Measurements from ENCODE around the gene PADI2. TPM values are rescaled to one million over a fixed set of nuclear protein-coding genes. Genes with fewer than 3 reads are reported as not detected.

Gene PADI2
- total and polyA plus RNA-seq, 2 donors (not counting 3 experiments of a cell fraction or from before 2014, with no cell fraction given): not detected

DNA sequence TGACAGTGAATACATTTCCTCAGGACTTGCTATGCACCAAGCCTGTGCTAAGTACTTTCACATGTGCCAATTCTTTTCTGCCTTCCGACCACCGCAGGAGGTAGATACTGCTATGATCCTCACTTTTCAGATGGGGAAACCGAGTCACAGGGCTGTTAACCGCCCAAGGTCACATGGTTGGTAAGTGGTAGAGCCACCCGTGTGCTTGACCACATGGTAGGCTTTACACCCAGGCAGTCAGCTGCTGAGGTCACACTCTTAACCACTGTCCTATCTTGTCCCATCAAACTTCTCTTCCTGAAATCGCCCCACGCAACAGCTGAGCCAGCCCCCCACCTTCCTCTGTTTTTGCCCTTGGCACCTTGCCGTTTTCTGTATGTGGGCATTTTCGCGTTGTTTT, 34.5 kb downstream of the PADI2 start:
- Histone ChIP-seq H3K9me3 (replicated peaks; ENCODE audit: control insufficient read depth, insufficient read depth, low read length) (no peaks in the 10 kb centered on the region), H3K4me3 (replicated peaks in 1 of 3; ENCODE audit: insufficient read depth in 1 of 3, low read depth in 1 of 3, low read length in 3 of 3) (no peak overlapping the region), H3K9ac (replicated peaks; ENCODE audit: extremely low read depth, insufficient read depth, low read length) (no peak overlapping the region), H3K36me3 (ENCODE audit: control insufficient read depth in 2 of 2, extremely low read depth in 1 of 2, insufficient read depth in 2 of 2, low read length in 2 of 2) (no peaks in the 10 kb centered on the region), H3K27ac (ENCODE audit: insufficient read depth, low read depth, low read length) (no peak overlapping the region), H3K79me2 (ENCODE audit: control insufficient read depth, insufficient read depth, low read length) (no peaks in the 10 kb centered on the region), H4K20me1 (replicated peaks; ENCODE audit: control insufficient read depth, extremely low read depth, insufficient read depth, low read length) (no peaks in the 10 kb centered on the region), H3K9me1 (replicated peaks; ENCODE audit: control insufficient read depth, extremely low read depth, insufficient read depth, low read length) (no peaks in the 10 kb centered on the region), H3K4me2 (ENCODE audit: insufficient read depth, low read length) (no peak overlapping the region), H3K4me1 (ENCODE audit: control insufficient read depth, extremely low read depth, insufficient read depth, low read length) (no peaks in the 10 kb centered on the region), H2AFZ (ENCODE audit: low read depth, low read length) (no peak overlapping the region), H3K27me3 (ENCODE audit: control insufficient read depth in 2 of 2, insufficient read depth in 2 of 2, low read length in 2 of 2) (no peaks in the 10 kb centered on the region)
- FAIRE-seq (no peak), DNase-seq (ENCODE audit: low read depth, low spot score) (no peak)
- CTCF ChIA-PET: no interaction called here
- POLR2A ChIA-PET: no interaction called here
- dilution Hi-C loops (cut with MboI; ENCODE audit: extremely low pct_ligation_motif_present, low sequenced_read_pairs): no loop called here
- intact Hi-C loops (cut with micrococcal nuclease): no loop called here
- no TSS peak for BruUV-seq (replicated peaks)
- TF ChIP-seq, protein P1, sequence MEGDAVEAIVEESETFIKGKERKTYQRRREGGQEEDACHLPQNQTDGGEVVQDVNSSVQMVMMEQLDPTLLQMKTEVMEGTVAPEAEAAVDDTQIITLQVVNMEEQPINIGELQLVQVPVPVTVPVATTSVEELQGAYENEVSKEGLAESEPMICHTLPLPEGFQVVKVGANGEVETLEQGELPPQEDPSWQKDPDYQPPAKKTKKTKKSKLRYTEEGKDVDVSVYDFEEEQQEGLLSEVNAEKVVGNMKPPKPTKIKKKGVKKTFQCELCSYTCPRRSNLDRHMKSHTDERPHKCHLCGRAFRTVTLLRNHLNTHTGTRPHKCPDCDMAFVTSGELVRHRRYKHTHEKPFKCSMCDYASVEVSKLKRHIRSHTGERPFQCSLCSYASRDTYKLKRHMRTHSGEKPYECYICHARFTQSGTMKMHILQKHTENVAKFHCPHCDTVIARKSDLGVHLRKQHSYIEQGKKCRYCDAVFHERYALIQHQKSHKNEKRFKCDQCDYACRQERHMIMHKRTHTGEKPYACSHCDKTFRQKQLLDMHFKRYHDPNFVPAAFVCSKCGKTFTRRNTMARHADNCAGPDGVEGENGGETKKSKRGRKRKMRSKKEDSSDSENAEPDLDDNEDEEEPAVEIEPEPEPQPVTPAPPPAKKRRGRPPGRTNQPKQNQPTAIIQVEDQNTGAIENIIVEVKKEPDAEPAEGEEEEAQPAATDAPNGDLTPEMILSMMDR (IDR thresholded peaks at IDR 0.05; ENCODE audit: extremely low read depth in 1 of 2, insufficient read depth in 1 of 2, low read depth in 1 of 2, low read length in 2 of 2): no peak
- no peak for TF ChIP-seq POLR2AphosphoS5 (IDR thresholded peaks at IDR 0.05; ENCODE audit: insufficient read depth, low read depth, low read length)
- TF ChIP-seq GATA2 (IDR thresholded peaks at IDR 0.05; ENCODE audit: insufficient read depth, insufficient read length, low read depth, low read length): no peak
- TF ChIP-seq, protein P2, sequence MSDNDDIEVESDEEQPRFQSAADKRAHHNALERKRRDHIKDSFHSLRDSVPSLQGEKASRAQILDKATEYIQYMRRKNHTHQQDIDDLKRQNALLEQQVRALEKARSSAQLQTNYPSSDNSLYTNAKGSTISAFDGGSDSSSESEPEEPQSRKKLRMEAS (IDR thresholded peaks at IDR 0.05; ENCODE audit: insufficient read depth, insufficient read length): no peak
- TF ChIP-seq MYC (IDR thresholded peaks at IDR 0.05; ENCODE audit: low read depth, low read length): no peak
- TF ChIP-seq FOS (IDR thresholded peaks at IDR 0.05; ENCODE audit: borderline replicate concordance, insufficient read depth, low read length): no peak
- TF ChIP-seq POLR2A (IDR thresholded peaks at IDR 0.05; ENCODE audit: low read depth, low read length): no peak
- no peak for TF ChIP-seq EZH2 (IDR thresholded peaks at IDR 0.05; ENCODE audit: borderline replicate concordance, low read depth, low read length, severe bottlenecking)
